Ovary (tissue), 9 donors: Measurements from ENCODE around the gene CHERP. TPM values are rescaled to one million over a fixed set of nuclear protein-coding genes. Genes with fewer than 3 reads are reported as not detected.
A peak's percentile ranks its signal among the peaks of the same experiment; 100 is the strongest.

Experiments used
- DNase-seq, 5 donors: peaks; one replicate each; pipeline ENCODE4 v3.0.0-alpha.2; 2019 to 2020
- H3K27ac ChIP-seq, 2 donors: fragments of 200-600 bp; one replicate each; pipeline versions ENCODE4 v1.5.1 to v1.8.0; 2019 to 2022
- H3K27me3 ChIP-seq: fragments of 200-600 bp; one replicate; pipeline ENCODE4 v1.8.0; 2022
- H3K36me3 ChIP-seq: fragments of 200-600 bp; sonication (generic); one replicate; pipeline ENCODE4 v1.5.1; 2019
- H3K4me1 ChIP-seq: one replicate; pipeline ENCODE4 v1.8.1; 2013; ENCODE audit warnings: mild to moderate bottlenecking, moderate library complexity; ENCODE audit not compliant: insufficient read depth
- H3K4me3 ChIP-seq: fragments of 200-600 bp; sonication (generic); one replicate; pipeline ENCODE4 v1.5.1; 2017
- H3K9me3 ChIP-seq, 2 donors: fragments of 200-600 bp in 1 of 2; sonication (generic) in 1 of 2; one replicate each; pipeline versions ENCODE4 v1.5.1 to v1.8.1; 2013 to 2019; ENCODE audit warnings: mild to moderate bottlenecking in 1 of 2, moderate library complexity in 1 of 2
- CTCF ChIP-seq, 3 donors: fragments of 450-650 bp in 2 of 3; fragments of 200-600 bp in 1 of 3; IDR thresholded peaks; one replicate each; pipeline versions ENCODE4 v1.5.1 to v1.8.0; 2016 to 2022; ENCODE audit warnings: antibody characterized with exemption in 3 of 3, mild to moderate bottlenecking in 1 of 3
- EP300 ChIP-seq: sonication (generic); formaldehyde crosslinking; IDR thresholded peaks from one replicate; pipeline ENCODE4 v1.6.1; 2017; ENCODE audit warnings: antibody characterized with exemption
- POLR2A ChIP-seq: fragments of 450-650 bp; IDR thresholded peaks from one replicate; pipeline ENCODE4 v1.6.1; 2017; ENCODE audit warnings: antibody characterized with exemption, mild to moderate bottlenecking, moderate library complexity
- WGBS, 3 donors: extraction: QIAGEN DNeasy Blood & Tissue Kit in 1 of 3; methylation state at CpG; one replicate each; pipeline versions ENCODE4 v1.1.5 to v1.1.7; 2013 to 2017; 5-methylcytosine and 5-hydroxymethylcytosine counted together
- intact Hi-C, 4 donors: fragments of 100-400 bp; cut with DNase I; formaldehyde crosslinking; loops; one replicate each; pipeline versions ENCODE4 v1.11.0 to v1.15.1; 2022 to 2023
- polyA plus RNA-seq, 2 donors: library from polyadenylated mRNA; stranded (reverse); fragments of 200-250 nt in 1 of 2; fragments of 350-450 nt in 1 of 2; fragmentation: Illumina TruSeq in 1 of 2; extraction: RNeasy Lipid Tissue Mini Kit (QIAGEN cat#74804) in 1 of 2; gene quantifications; one replicate each; pipeline ENCODE4 v1.2.3, GENCODE V29; 2013 to 2014
- total RNA-seq, 7 donors: library from RNA; depleted of rRNA in 2 of 7; stranded (reverse); fragments of >200 nt in 2 of 7; fragmentation: NEBNext Ultra II Directional in 3 of 7; extraction: Animal tissue kit (Norgen Biotek cat#: 25700) in 3 of 7; gene quantifications; one replicate each; pipeline versions ENCODE4 v1.1.0 to v1.2.4, GENCODE V29; 2016 to 2023
- donor health status: DM: no; HTN: no; CAD: no; lungs with moderate emphysema.
- donor health status: DM: no; HTN: no; CAD: no.
- donor health status: Bipolar disorder and iron deficiency.
- donor health status: DM: yes; HTN: yes; CAD: no.
- donor health status: DM: no; HTN: no; CAD: no.
- donor health status: DM: yes; HTN: yes; CAD: no.

CHERP gene
- total and polyA plus RNA-seq, 9 donors = 5.9 to 52.6 (median 39.7) TPM

DNA sequence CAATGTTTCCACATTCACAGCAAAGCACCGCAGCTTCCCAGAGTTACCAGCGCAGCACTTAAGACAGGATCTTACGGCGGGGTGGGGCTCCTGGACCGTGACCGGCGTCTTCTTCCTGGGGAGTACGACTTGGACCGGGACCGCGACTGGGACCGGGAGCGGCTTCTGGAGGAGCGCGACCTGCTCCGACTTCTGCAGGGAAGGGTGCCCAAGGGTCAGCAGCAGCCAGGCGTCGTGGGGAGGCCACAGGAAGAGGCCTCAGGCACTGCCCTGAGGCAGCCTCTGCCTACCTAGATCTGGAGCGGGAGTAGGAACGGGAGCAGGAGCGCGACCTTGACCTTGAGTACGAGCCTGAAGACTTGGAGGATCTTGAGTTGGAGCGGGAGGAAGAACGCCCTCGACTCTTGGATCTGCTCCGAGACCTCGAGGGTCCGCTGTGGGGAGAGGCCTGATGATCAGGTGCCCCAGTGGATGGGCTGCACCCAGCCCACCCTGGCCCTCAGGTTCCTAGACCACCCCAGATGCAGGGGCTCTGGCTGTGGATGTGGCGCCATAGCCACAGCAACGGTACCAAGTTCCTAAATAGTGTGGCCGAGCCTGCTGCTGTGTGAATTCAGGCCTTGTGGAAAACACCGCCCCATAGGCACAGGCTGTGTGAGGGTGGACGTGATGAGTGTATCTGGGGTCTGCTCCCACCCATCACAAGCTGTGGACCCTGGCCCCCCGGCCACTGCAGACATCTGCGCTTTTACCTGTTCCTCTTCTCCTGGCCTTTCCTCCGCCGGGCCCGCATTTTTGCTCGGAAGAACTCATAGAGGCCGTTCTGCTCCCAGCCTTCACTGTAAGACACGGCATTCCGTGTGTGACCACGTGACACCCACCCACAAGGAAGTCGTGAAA, 21.9 kb downstream of the CHERP start:
- DNase-seq = peak in 1 of 5 donors; percentile 53
- Histone ChIP-seq H3K27me3 (no peaks in the 10 kb centered on the region), H3K4me3 (no peak overlapping the region), H3K36me3 (no peaks in the 10 kb centered on the region), H3K27ac (no peak overlapping the region), H3K9me3 (no peaks in the 10 kb centered on the region), H3K4me1 (no peaks in the 10 kb centered on the region)
- WGBS, 3 donors = 64 to 80% (median 70%) methylated on average over 45 of the region's 45 CpGs
- intact Hi-C loops = no loop called here
- no peak for TF ChIP-seq EP300
- TF ChIP-seq POLR2A = no peak
- TF ChIP-seq CTCF (IDR thresholded peaks at IDR 0.05) = no peak

GRCh38 chr19:16519230-16519687, 23.0 kb downstream of the CHERP start:
- Histone ChIP-seq H3K27ac (no peak overlapping the region), H3K4me3 (no peak overlapping the region), H3K36me3 (no peaks in the 10 kb centered on the region), H3K4me1 (no peaks in the 10 kb centered on the region), H3K27me3 (no peaks in the 10 kb centered on the region), H3K9me3 (no peaks in the 10 kb centered on the region)
- intact Hi-C loops = no loop called here
- no peak for DNase-seq
- WGBS, 3 donors = 90 to 91% (median 91%) methylated on average over 24 of the region's 24 CpGs
- TF ChIP-seq CTCF (IDR thresholded peaks at IDR 0.05) (no peak), POLR2A (no peak), EP300 (no peak)

DNA sequence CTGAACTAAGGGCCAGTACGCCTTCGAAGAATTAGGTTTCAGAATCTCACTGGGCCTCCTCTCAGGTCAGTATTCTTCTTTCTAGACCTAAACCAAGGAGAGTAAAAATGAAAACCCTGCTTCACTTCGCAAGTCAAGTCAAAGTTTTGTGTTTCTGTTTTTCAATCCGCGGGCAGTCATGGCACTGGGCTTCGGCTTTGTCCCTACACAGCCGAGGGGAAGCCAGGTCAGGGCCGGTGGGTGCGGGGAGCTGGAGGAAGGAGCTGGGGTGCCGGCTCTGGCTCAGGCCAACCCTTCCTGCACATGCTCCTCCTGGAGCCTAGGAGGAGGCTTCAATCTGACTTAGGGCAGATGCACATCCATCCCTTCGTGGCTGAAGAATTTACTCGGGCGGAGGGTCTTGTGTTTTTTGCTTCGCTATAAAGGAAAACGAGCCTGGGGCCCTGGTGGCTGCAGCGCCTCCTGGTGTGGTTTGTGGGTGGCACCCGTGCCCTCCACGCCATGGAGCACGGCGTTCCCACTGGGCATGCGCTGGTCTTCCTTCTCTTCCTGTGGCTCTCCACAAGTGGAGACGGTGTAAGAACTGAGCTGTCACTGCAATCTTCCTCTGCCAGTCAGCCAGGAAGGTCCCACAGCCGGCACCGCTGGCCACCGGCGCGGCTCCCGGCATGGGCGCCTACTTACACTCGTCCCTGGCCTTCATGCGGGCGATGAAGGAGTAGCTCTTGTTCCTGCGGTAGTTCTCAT, 23.6 kb downstream of the CHERP start:
- 66 to 75% (median 73%) methylated on average over 24 to 33 of the region's 33 CpGs for WGBS, 3 donors
- intact Hi-C loops = no loop called here
- H3K36me3 ChIP-seq = no peaks in the 10 kb centered on the region
- no peaks in the 10 kb centered on the region for H3K9me3 ChIP-seq
- no peaks in the 10 kb centered on the region for H3K27me3 ChIP-seq
- DNase-seq = no peak
- TF ChIP-seq EP300 (no peak), POLR2A (no peak), CTCF (IDR thresholded peaks at IDR 0.05) (no peak)
- H3K4me1 ChIP-seq = no peaks in the 10 kb centered on the region
- no peak overlapping the region for H3K4me3 ChIP-seq
- no peak overlapping the region for H3K27ac ChIP-seq

DNA sequence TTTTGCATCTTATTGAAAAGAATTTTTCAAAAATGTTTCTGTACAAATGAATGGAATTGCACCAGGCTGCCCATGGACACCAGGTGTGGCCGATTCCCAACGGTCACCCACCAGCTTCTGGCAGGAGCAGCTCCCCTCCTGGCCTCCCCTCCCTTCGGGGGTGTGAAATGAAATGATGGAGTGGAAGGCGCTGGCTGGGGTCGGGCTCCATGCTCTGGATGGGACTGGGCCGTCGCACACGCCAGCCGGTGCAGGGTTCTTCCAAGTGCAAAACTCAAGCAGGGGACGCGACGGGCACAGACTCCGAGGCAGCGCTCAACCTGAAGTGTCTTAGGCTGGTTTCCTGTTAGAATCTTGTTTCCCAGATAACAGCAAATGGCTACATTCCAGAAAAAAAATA, 24.2 kb downstream of the CHERP start:
- H3K9me3 ChIP-seq = no peaks in the 10 kb centered on the region

More for the DNA sequence above, 24.2 kb downstream of the CHERP start:
- no peak for TF ChIP-seq EP300
- no peak for TF ChIP-seq CTCF (IDR thresholded peaks at IDR 0.05)
- TF ChIP-seq POLR2A = no peak
- H3K27ac ChIP-seq = no peak overlapping the region
- H3K36me3 ChIP-seq = no peaks in the 10 kb centered on the region
- DNase-seq = no peak
- WGBS, 3 donors = 50 to 76% (median 70%) methylated on average over 14 of the region's 14 CpGs
- intact Hi-C loops = no loop called here
- H3K27me3 ChIP-seq = no peaks in the 10 kb centered on the region
- no peaks in the 10 kb centered on the region for H3K4me1 ChIP-seq
- no peak overlapping the region for H3K4me3 ChIP-seq
